Measurements from ENCODE around the gene HMGCLL1.

The HMGCLL1 gene

DNA sequence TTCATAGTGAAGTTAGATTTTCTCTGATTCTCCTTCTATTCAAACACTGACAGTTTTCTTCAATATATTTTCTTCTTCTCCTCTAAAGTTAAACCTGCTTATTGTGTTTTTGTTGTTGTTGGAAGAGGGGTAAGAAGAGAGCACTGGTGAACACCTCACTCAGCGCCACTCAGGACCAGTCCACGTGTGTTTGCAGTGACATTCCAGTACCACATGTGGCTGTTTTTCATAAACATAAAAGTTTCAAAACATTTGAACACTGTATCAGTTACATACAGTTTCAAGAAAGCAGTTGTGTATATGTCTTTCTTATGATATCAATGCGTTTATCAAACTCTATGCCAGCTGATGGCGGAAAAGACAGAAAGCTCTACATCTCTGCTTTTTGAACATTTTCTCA, 86.7 kb downstream of the HMGCLL1 start:
- H3K27me3 ChIP-seq (ENCODE audit: insufficient read depth, low read length, poor library complexity, severe bottlenecking) = no peaks in the 10 kb centered on the region
- TF ChIP-seq, protein P1, sequence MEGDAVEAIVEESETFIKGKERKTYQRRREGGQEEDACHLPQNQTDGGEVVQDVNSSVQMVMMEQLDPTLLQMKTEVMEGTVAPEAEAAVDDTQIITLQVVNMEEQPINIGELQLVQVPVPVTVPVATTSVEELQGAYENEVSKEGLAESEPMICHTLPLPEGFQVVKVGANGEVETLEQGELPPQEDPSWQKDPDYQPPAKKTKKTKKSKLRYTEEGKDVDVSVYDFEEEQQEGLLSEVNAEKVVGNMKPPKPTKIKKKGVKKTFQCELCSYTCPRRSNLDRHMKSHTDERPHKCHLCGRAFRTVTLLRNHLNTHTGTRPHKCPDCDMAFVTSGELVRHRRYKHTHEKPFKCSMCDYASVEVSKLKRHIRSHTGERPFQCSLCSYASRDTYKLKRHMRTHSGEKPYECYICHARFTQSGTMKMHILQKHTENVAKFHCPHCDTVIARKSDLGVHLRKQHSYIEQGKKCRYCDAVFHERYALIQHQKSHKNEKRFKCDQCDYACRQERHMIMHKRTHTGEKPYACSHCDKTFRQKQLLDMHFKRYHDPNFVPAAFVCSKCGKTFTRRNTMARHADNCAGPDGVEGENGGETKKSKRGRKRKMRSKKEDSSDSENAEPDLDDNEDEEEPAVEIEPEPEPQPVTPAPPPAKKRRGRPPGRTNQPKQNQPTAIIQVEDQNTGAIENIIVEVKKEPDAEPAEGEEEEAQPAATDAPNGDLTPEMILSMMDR (conservative IDR thresholded peaks at IDR 0.05; ENCODE audit: low read length) = no peak
- TF ChIP-seq EZH2phosphoT487 (IDR thresholded peaks at IDR 0.05; ENCODE audit: borderline replicate concordance) = no peak
- no peaks in the 10 kb centered on the region for H3K79me2 ChIP-seq (ENCODE audit: insufficient read depth, low read length)
- H2AFZ ChIP-seq (ENCODE audit: low read length) = no peak overlapping the region
- no peaks in the 10 kb centered on the region for H4K20me1 ChIP-seq (ENCODE audit: insufficient read depth, low read length, poor library complexity, severe bottlenecking)
- H3K4me3 ChIP-seq (ENCODE audit: low read length, poor library complexity, severe bottlenecking) = no peak overlapping the region
- H3K9ac ChIP-seq (ENCODE audit: low read depth, low read length, poor library complexity, severe bottlenecking) = no peak overlapping the region
- no peaks in the 10 kb centered on the region for H3K36me3 ChIP-seq (ENCODE audit: insufficient read depth, low read length)
- H3K4me2 ChIP-seq (ENCODE audit: low read depth, low read length, poor library complexity, severe bottlenecking) = no peak overlapping the region
- no peaks in the 10 kb centered on the region for H3K9me2 ChIP-seq (replicated peaks; ENCODE audit: low read depth, low read length)
- 0 out of 2 replicates have a peak, but pooled peaks cover 4% of the 10 kb centered on the region for H3K9me3 ChIP-seq (ENCODE audit: insufficient read depth, low read depth, low read length)
- no peaks in the 10 kb centered on the region for H3F3A ChIP-seq (ENCODE audit: low read depth)
- H3K4me1 ChIP-seq (ENCODE audit: insufficient read depth, low read length, poor library complexity, severe bottlenecking) = no peaks in the 10 kb centered on the region

DNA sequence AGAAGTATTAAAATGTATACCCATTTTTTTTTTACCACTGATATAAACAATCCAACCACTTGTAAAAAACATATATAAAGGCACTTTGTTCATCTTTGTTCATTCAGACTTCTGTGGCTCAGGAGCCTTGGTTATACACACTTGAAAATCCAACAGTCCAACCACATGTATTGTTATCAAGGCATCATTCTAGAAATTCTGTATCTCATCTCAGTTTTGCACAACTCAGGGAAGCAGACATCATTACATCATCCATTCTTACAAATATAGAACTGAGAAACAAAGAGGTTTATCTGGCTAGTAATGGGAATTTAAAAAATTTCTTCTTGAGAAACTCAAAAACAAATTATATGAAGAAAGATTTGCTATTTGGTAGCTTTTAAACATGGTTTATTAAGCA, 88.1 kb downstream of the HMGCLL1 start:
- no peaks in the 10 kb centered on the region for H3K36me3 ChIP-seq (ENCODE audit: insufficient read depth, low read length)
- TF ChIP-seq, protein P1 (conservative IDR thresholded peaks at IDR 0.05; ENCODE audit: low read length) = no peak
- TF ChIP-seq EZH2phosphoT487 (IDR thresholded peaks at IDR 0.05; ENCODE audit: borderline replicate concordance) = no peak
- H3K4me2 ChIP-seq (ENCODE audit: low read depth, low read length, poor library complexity, severe bottlenecking) = no peak overlapping the region
- no peaks in the 10 kb centered on the region for H3K9me2 ChIP-seq (replicated peaks; ENCODE audit: low read depth, low read length)
- H3K4me3 ChIP-seq (ENCODE audit: low read length, poor library complexity, severe bottlenecking) = no peak overlapping the region
- no peaks in the 10 kb centered on the region for H4K20me1 ChIP-seq (ENCODE audit: insufficient read depth, low read length, poor library complexity, severe bottlenecking)
- H3K9me3 ChIP-seq (ENCODE audit: insufficient read depth, low read depth, low read length) = 0 out of 2 replicates have a peak, but pooled peaks cover 4% of the 10 kb centered on the region
- H3K79me2 ChIP-seq (ENCODE audit: insufficient read depth, low read length) = no peaks in the 10 kb centered on the region
- no peaks in the 10 kb centered on the region for H3F3A ChIP-seq (ENCODE audit: low read depth)
- H3K4me1 ChIP-seq (ENCODE audit: insufficient read depth, low read length, poor library complexity, severe bottlenecking) = no peaks in the 10 kb centered on the region
- H2AFZ ChIP-seq (ENCODE audit: low read length) = no peak overlapping the region
- no peaks in the 10 kb centered on the region for H3K27me3 ChIP-seq (ENCODE audit: insufficient read depth, low read length, poor library complexity, severe bottlenecking)
- no peak overlapping the region for H3K9ac ChIP-seq (ENCODE audit: low read depth, low read length, poor library complexity, severe bottlenecking)

DNA sequence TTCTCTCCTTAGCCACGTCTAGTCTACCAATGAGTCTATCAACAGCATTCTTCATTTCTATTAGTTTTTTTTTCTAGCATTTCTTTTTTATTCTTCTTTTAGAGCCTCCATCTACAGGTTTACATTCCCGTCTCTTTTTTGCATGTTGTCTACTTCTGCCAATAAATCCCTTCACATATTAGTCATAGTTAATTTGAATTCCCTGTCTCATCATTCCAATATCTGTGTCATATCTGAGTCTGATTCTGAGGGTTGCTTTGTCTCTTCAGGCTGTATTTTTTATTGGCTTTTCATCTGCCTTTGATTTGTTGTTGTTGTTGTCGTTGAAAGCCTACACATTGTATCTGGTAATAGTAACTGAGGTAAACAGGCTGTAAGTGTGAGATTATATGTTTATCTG, 104.6 kb downstream of the HMGCLL1 start:
- TF ChIP-seq EZH2phosphoT487 (IDR thresholded peaks at IDR 0.05; ENCODE audit: borderline replicate concordance) = no peak
- TF ChIP-seq, protein P1 (conservative IDR thresholded peaks at IDR 0.05; ENCODE audit: low read length) = no peak
- no peak overlapping the region for H3K9ac ChIP-seq (ENCODE audit: low read depth, low read length, poor library complexity, severe bottlenecking)
- H3K9me3 ChIP-seq (ENCODE audit: insufficient read depth, low read depth, low read length) = no peaks in the 10 kb centered on the region
- H3K4me1 ChIP-seq (ENCODE audit: insufficient read depth, low read length, poor library complexity, severe bottlenecking) = no peaks in the 10 kb centered on the region
- no peak overlapping the region for H2AFZ ChIP-seq (ENCODE audit: low read length)
- H4K20me1 ChIP-seq (ENCODE audit: insufficient read depth, low read length, poor library complexity, severe bottlenecking) = no peaks in the 10 kb centered on the region
- no peak overlapping the region for H3K4me2 ChIP-seq (ENCODE audit: low read depth, low read length, poor library complexity, severe bottlenecking)
- no peaks in the 10 kb centered on the region for H3K79me2 ChIP-seq (ENCODE audit: insufficient read depth, low read length)
- H3K36me3 ChIP-seq (ENCODE audit: insufficient read depth, low read length) = no peaks in the 10 kb centered on the region
- no peaks in the 10 kb centered on the region for H3K27me3 ChIP-seq (ENCODE audit: insufficient read depth, low read length, poor library complexity, severe bottlenecking)
- no peaks in the 10 kb centered on the region for H3F3A ChIP-seq (ENCODE audit: low read depth)
- H3K4me3 ChIP-seq (ENCODE audit: low read length, poor library complexity, severe bottlenecking) = no peak overlapping the region
- no peaks in the 10 kb centered on the region for H3K9me2 ChIP-seq (replicated peaks; ENCODE audit: low read depth, low read length)

All from Loucy (cell line).